PC-9 (cell line): ENCODE results near the gene SNTG2. TPM values are rescaled to one million over a fixed set of nuclear protein-coding genes. Genes with fewer than 3 reads are reported as not detected.

Experiments used
- BruUV-seq: library from RNA; stranded (reverse); fragments of 400-500 nt; replicated peaks from 2 replicates; lab custom pipeline; 2021; lab: Mats Ljungman, UMichigan
- CTCF ChIA-PET: fragments of 300-600 bp; sonication (Branson Sonifier 250); formaldehyde crosslinking; loops from one replicate; lab custom pipeline; 2022; ENCODE audit warnings: antibody characterized with exemption; lab: Charles Lee
- POLR2A ChIA-PET: fragments of 300-600 bp; sonication (Branson Sonifier 250); formaldehyde crosslinking; loops from one replicate; lab custom pipeline; 2022; ENCODE audit warnings: antibody characterized with exemption; ENCODE audit not compliant: unreplicated experiment; lab: Charles Lee
- DNase-seq, 2 experiments: peaks; one replicate each; pipeline versions ENCODE4 v3.0.0 to v3.0.0-alpha.2; 2015 to 2022; ENCODE audit warnings: mixed read lengths in 1 of 2
- H2AFZ ChIP-seq: fragments of 200-600 bp; sonication (generic); 2 replicates; pipeline ENCODE4 v1.8.1; 2017; ENCODE audit warnings: antibody characterized with exemption
- H3F3A ChIP-seq: fragments of 200-600 bp; sonication (generic); 2 replicates; pipeline ENCODE4 v1.8.1; 2017; ENCODE audit warnings: antibody characterized with exemption, mild to moderate bottlenecking, low read depth; ENCODE audit not compliant: insufficient read depth
- H3K27ac ChIP-seq: fragments of 200-600 bp; sonication (generic); 2 replicates; pipeline ENCODE4 v1.6.1; 2016; ENCODE audit warnings: mixed run types
- H3K27me3 ChIP-seq: fragments of 200-600 bp; sonication (generic); 2 replicates; pipeline ENCODE4 v1.6.1; 2016; ENCODE audit warnings: low read depth, mixed run types; ENCODE audit not compliant: insufficient read depth
- H3K36me3 ChIP-seq: fragments of 200-600 bp; sonication (generic); 2 replicates; pipeline ENCODE4 v1.6.1; 2016; ENCODE audit warnings: low read depth, mixed run types
- H3K4me1 ChIP-seq: fragments of 200-600 bp; sonication (generic); replicated peaks from 2 replicates; pipeline ENCODE4 v1.6.1; 2016; ENCODE audit warnings: mixed run types; ENCODE audit not compliant: insufficient read depth
- H3K4me2 ChIP-seq: fragments of 200-600 bp; sonication (generic); 2 replicates; pipeline ENCODE4 v1.6.1; 2017; ENCODE audit warnings: mixed run types
- H3K4me3 ChIP-seq: fragments of 200-600 bp; sonication (generic); 2 replicates; pipeline ENCODE4 v1.6.1; 2016; ENCODE audit warnings: mixed run types
- H3K79me2 ChIP-seq: fragments of 200-600 bp; sonication (generic); 2 replicates; pipeline ENCODE4 v1.6.1; 2017; ENCODE audit warnings: low read depth, mixed run types
- H3K9me2 ChIP-seq: fragments of 200-600 bp; sonication (generic); 2 replicates; pipeline ENCODE4 v1.8.1; 2017; ENCODE audit warnings: mild to moderate bottlenecking; ENCODE audit not compliant: insufficient read depth
- H3K9me3 ChIP-seq: fragments of 200-600 bp; sonication (generic); 2 replicates; pipeline ENCODE4 v1.8.1; 2016; ENCODE audit warnings: low read depth; ENCODE audit not compliant: insufficient read depth
- H4K20me1 ChIP-seq: fragments of 200-600 bp; sonication (generic); 2 replicates; pipeline ENCODE4 v1.8.1; 2017; ENCODE audit not compliant: insufficient read depth
- CTCF ChIP-seq: fragments of 200-600 bp; sonication (generic); conservative IDR thresholded peaks from 2 replicates; pipeline ENCODE4 v1.6.1; 2017; ENCODE audit warnings: mixed run types, antibody characterized with exemption, mild to moderate bottlenecking, moderate library complexity
- EZH2 ChIP-seq: fragments of 200-600 bp; sonication (generic); IDR thresholded peaks from 2 replicates; pipeline ENCODE4 v1.8.0; 2017; ENCODE audit warnings: antibody characterized with exemption, low read depth
- intact Hi-C: fragments of 100-400 bp; cut with micrococcal nuclease; formaldehyde crosslinking; loops from one replicate; pipeline ENCODE4 v1.10.0; 2022; ENCODE audit not compliant: unreplicated experiment
- total RNA-seq: library from RNA; stranded (reverse); gene quantifications from 2 replicates; pipeline ENCODE4 v1.2.3, GENCODE V29; 2021

The SNTG2 gene
- total RNA-seq, 1 experiment from 2014 or later: not detected

DNA sequence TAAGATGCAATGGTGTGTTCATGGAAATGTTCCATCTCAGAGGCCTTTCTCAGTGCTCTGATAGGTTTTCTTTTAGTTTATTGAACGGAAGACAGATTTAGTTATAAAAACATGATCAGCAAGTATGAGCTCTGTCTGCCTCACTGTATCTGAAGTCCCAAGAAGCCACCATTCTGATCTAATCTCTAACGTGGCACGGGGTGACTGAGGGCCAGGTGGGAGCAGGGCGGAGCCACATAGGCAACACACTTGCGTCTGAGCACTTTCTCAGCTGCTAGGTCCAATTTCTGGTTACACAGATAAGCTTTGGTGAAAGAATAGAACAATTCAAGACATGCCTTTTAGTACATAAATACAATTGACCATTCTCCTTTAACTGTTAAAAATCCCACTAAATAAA, 60.4 kb downstream of the SNTG2 start:
- no peak overlapping the region for H3K27ac ChIP-seq
- no peak overlapping the region for H2AFZ ChIP-seq
- H3K9me3 ChIP-seq: no peaks in the 10 kb centered on the region
- POLR2A ChIA-PET: no interaction called here
- intact Hi-C loops: no loop called here
- H3K79me2 ChIP-seq: no peaks in the 10 kb centered on the region
- CTCF ChIA-PET: no interaction called here
- no peaks in the 10 kb centered on the region; the same call in 1 of the 2 replicates for H4K20me1 ChIP-seq
- no peak overlapping the region for H3K4me3 ChIP-seq
- no peak for DNase-seq
- H3K9me2 ChIP-seq: no peaks in the 10 kb centered on the region
- no peak overlapping the region for H3K4me2 ChIP-seq
- no TSS peak for BruUV-seq
- H3K4me1 ChIP-seq: no peaks in the 10 kb centered on the region
- H3F3A ChIP-seq: no peaks in the 10 kb centered on the region
- H3K36me3 ChIP-seq: no peaks in the 10 kb centered on the region
- H3K27me3 ChIP-seq: peaks cover 16% of the 10 kb centered on the region
- no peak for TF ChIP-seq CTCF
- no peak for TF ChIP-seq EZH2

GRCh38 chr2:1011985-1012384, 61.3 kb downstream of the SNTG2 start:
- H3K79me2 ChIP-seq: no peaks in the 10 kb centered on the region
- CTCF ChIA-PET: no interaction called here
- H3K4me3 ChIP-seq: no peak overlapping the region
- no peaks in the 10 kb centered on the region for H3K36me3 ChIP-seq
- TF ChIP-seq CTCF: no peak
- TF ChIP-seq EZH2: no peak
- H3K4me1 ChIP-seq: no peaks in the 10 kb centered on the region
- no peak overlapping the region for H3K4me2 ChIP-seq
- no peaks in the 10 kb centered on the region; the same call in 1 of the 2 replicates for H4K20me1 ChIP-seq
- no peaks in the 10 kb centered on the region for H3F3A ChIP-seq
- no peak overlapping the region for H2AFZ ChIP-seq
- no peaks in the 10 kb centered on the region for H3K9me2 ChIP-seq
- BruUV-seq: no TSS peak
- POLR2A ChIA-PET: no interaction called here
- H3K9me3 ChIP-seq: no peaks in the 10 kb centered on the region
- DNase-seq: no peak
- no peak overlapping the region for H3K27ac ChIP-seq
- intact Hi-C loops: no loop called here
- peaks cover 25% of the 10 kb centered on the region for H3K27me3 ChIP-seq

GRCh38 chr2:1014802-1015201, 64.2 kb downstream of the SNTG2 start:
- intact Hi-C loops: no loop called here
- no peaks in the 10 kb centered on the region; the same call in 1 of the 2 replicates for H4K20me1 ChIP-seq
- POLR2A ChIA-PET: no interaction called here

More at GRCh38 chr2:1014802-1015201, 64.2 kb downstream of the SNTG2 start:
- Histone ChIP-seq H2AFZ (no peak overlapping the region), H3K27me3 (peaks cover 25% of the 10 kb centered on the region), H3K27ac (no peak overlapping the region), H3K4me1 (no peaks in the 10 kb centered on the region), H3K4me3 (no peak overlapping the region), H3K36me3 (no peaks in the 10 kb centered on the region), H3K9me3 (no peaks in the 10 kb centered on the region), H3K4me2 (no peak overlapping the region), H3F3A (no peaks in the 10 kb centered on the region), H3K79me2 (no peaks in the 10 kb centered on the region), H3K9me2 (no peaks in the 10 kb centered on the region)
- BruUV-seq: no TSS peak
- no peak for DNase-seq
- TF ChIP-seq CTCF (no peak), EZH2 (no peak)
- CTCF ChIA-PET: no interaction called here
